ENCODE measurements around the gene LEO1. TPM values are rescaled to one million over a fixed set of nuclear protein-coding genes. Genes with fewer than 3 reads are reported as not detected.

The LEO1 gene
- total and polyA plus RNA-seq, 4 donors: 11.3 to 23.3 (median 13.9) TPM

DNA sequence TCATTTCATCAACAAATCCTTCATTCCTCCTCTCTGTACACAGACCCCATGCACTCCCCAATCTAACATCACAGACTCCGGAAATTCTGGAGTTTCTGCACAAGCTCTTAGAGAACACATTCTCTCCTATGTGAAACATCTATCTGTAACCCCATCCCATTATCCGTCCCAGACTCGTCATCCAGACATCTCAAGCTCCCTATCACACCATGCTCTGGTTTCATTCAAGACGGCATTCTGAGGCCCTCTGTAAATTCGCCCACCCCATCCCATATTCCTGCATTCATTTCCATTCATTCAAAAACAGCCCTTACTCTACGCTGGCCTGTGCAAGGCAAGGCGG lies 575 bp downstream of the LEO1 start:
- Histone ChIP-seq H3K27ac (ENCODE audit: low read depth in 1 of 2, low read length in 2 of 2) (peak overlapping the region; percentile 80 to 82), H3K9ac (ENCODE audit: low read depth in 1 of 2, low read length in 2 of 2) (peak overlapping the region in 1 of 2 donors; percentile 63), H3K9me3 (ENCODE audit: control insufficient read depth in 4 of 4, low read length in 3 of 4) (no peaks in the 10 kb centered on the region), H3K4me1 (ENCODE audit: control insufficient read depth in 4 of 4, insufficient read depth in 4 of 4, low read length in 3 of 4) (peaks cover 7 to 20% (median 15%) of the 10 kb centered on the region in 4 donors), H3K4me3 (ENCODE audit: low read depth in 1 of 3, low read length in 3 of 3) (peak overlapping the region; percentile 71 to 89 (median 82)), H3K36me3 (ENCODE audit: control insufficient read depth in 4 of 4, insufficient read depth in 3 of 4, low read depth in 1 of 4, low read length in 3 of 4) (no peaks in the 10 kb centered on the region), H3K27me3 (ENCODE audit: control insufficient read depth in 4 of 4, insufficient read depth in 4 of 4, low read length in 3 of 4) (no peaks in the 10 kb centered on the region)
- WGBS: under 1% methylated on average over 7 of the region's 7 CpGs
- TF ChIP-seq, protein P1, sequence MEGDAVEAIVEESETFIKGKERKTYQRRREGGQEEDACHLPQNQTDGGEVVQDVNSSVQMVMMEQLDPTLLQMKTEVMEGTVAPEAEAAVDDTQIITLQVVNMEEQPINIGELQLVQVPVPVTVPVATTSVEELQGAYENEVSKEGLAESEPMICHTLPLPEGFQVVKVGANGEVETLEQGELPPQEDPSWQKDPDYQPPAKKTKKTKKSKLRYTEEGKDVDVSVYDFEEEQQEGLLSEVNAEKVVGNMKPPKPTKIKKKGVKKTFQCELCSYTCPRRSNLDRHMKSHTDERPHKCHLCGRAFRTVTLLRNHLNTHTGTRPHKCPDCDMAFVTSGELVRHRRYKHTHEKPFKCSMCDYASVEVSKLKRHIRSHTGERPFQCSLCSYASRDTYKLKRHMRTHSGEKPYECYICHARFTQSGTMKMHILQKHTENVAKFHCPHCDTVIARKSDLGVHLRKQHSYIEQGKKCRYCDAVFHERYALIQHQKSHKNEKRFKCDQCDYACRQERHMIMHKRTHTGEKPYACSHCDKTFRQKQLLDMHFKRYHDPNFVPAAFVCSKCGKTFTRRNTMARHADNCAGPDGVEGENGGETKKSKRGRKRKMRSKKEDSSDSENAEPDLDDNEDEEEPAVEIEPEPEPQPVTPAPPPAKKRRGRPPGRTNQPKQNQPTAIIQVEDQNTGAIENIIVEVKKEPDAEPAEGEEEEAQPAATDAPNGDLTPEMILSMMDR (IDR thresholded peaks at IDR 0.05; ENCODE audit: low read depth, low read length, missing input control): no peak
- TF ChIP-seq SP1 (IDR thresholded peaks at IDR 0.05) (no peak), FOXA1 (IDR thresholded peaks at IDR 0.05) (no peak), NR2F2 (IDR thresholded peaks at IDR 0.05) (no peak), EGR1 (IDR thresholded peaks at IDR 0.05; ENCODE audit: low read depth in 2 of 2) (no peak), JUND (IDR thresholded peaks at IDR 0.05) (no peak)
- no peak for DNase-seq (ENCODE audit: low spot score)

DNA sequence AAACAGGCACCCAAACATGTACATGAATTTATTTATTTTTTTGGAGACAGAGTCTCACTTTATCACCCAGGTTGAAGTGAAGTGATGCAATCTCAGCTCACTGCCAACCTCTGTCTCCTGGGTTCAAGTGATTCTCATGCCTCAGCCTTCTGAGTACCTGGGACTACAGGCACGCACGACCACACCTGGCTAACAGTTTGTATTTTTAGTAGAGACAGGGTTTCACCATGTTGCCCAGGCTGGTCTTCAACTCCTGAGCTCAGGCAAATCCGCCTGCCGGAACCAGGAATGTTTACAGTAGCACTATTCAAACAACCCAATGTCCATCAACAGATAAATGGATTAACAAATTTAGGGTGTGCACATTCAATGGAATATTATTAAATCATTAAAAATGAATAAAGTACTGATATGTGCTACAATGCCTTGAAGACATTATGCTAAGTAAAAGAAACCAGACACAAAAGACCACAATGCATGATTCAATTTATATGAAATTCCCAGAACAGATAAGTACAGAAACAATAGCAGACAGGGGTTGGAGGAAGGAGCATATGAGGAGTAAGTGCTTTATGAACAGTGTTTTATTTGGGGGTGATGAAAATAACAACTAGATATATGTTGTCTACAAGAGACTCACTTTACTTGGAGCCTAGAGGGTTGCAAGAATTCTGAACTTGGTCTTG lies 1.3 kb downstream of the LEO1 start:
- no peak for DNase-seq (ENCODE audit: low spot score)
- H3K4me1 ChIP-seq (ENCODE audit: control insufficient read depth in 4 of 4, insufficient read depth in 4 of 4, low read length in 3 of 4): peaks cover 7 to 16% (median 15%) of the 10 kb centered on the region in 4 donors
- TF ChIP-seq FOXA1 (IDR thresholded peaks at IDR 0.05) (no peak), MAX (IDR thresholded peaks at IDR 0.05) (no peak), NR2F2 (IDR thresholded peaks at IDR 0.05) (no peak), RAD21 (IDR thresholded peaks at IDR 0.05) (peak; percentile 5 to 32), HNF4A (conservative IDR thresholded peaks at IDR 0.05) (peak in 1 of 2 donors; percentile 22), TAF1 (conservative IDR thresholded peaks at IDR 0.05) (no peak), HNF4G (IDR thresholded peaks at IDR 0.05) (no peak), REST (IDR thresholded peaks at IDR 0.05) (no peak), YY1 (IDR thresholded peaks at IDR 0.05) (no peak), FOXA2 (IDR thresholded peaks at IDR 0.05) (peak; percentile 45), SP1 (IDR thresholded peaks at IDR 0.05) (peak; percentile 18), ZBTB33 (IDR thresholded peaks at IDR 0.05) (no peak), JUND (IDR thresholded peaks at IDR 0.05) (no peak), RXRA (IDR thresholded peaks at IDR 0.05) (no peak), GABPA (IDR thresholded peaks at IDR 0.05 in 1 of 2, conservative IDR thresholded peaks at IDR 0.05 in 1 of 2) (no peak), EGR1 (IDR thresholded peaks at IDR 0.05; ENCODE audit: low read depth in 2 of 2) (no peak)
- TF ChIP-seq, protein P2, sequence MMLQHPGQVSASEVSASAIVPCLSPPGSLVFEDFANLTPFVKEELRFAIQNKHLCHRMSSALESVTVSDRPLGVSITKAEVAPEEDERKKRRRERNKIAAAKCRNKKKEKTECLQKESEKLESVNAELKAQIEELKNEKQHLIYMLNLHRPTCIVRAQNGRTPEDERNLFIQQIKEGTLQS (IDR thresholded peaks at IDR 0.05): no peak
- TF ChIP-seq, protein P1 (IDR thresholded peaks at IDR 0.05; ENCODE audit: low read depth, low read length, missing input control): no peak
- H3K27ac ChIP-seq (ENCODE audit: low read depth in 1 of 2, low read length in 2 of 2): no peak overlapping the region
- H3K27me3 ChIP-seq (ENCODE audit: control insufficient read depth in 4 of 4, insufficient read depth in 4 of 4, low read length in 3 of 4): no peaks in the 10 kb centered on the region
- WGBS: 22% methylated on average over 4 of the region's 4 CpGs
- no peaks in the 10 kb centered on the region for H3K9me3 ChIP-seq (ENCODE audit: control insufficient read depth in 4 of 4, low read length in 3 of 4)
- H3K36me3 ChIP-seq (ENCODE audit: control insufficient read depth in 4 of 4, insufficient read depth in 3 of 4, low read depth in 1 of 4, low read length in 3 of 4): peaks cover 0 to 4% (median 0%) of the 10 kb centered on the region in 4 donors
- peak overlapping the region in 2 of 3 donors; percentile 71 to 82 for H3K4me3 ChIP-seq (ENCODE audit: low read depth in 1 of 3, low read length in 3 of 3)
- peak overlapping the region in 1 of 2 donors; percentile 42 for H3K9ac ChIP-seq (ENCODE audit: low read depth in 1 of 2, low read length in 2 of 2)

Data from liver (tissue), 9 donors.